GM21360 (cell line): Measurements from ENCODE around the gene TMEM120B.
A peak's percentile ranks its signal among the peaks of the same experiment; 100 is the strongest.

Source experiments
- ATAC-seq: cut with Tn5 transposase; IDR thresholded peaks from one replicate; pipeline ENCODE4 v1.9.1; 2021; ENCODE audit warnings: mild to moderate bottlenecking, moderate library complexity; ENCODE audit not compliant: unreplicated experiment

Gene TMEM120B

GRCh38 chr12:121801595-121802484 lies 89.3 kb downstream of the TMEM120B start:
- ATAC-seq = no peak

GRCh38 chr12:121802485-121802842 lies 89.9 kb downstream of the TMEM120B start:
- ATAC-seq = no peak

GRCh38 chr12:121802843-121803698 lies 90.5 kb downstream of the TMEM120B start:
- peak; percentile 38 for ATAC-seq

- no peak for ATAC-seq
Observed at GRCh38 chr12:121803861-121804416, 91.4 kb downstream of the TMEM120B start, which contains the start of gene SETD1B. Gene SETD1B, plus strand, starts transcription at chr12:121804009. Its CDS starts 729 bp downstream, at chr12:121804738.

- no peak for ATAC-seq
Observed at GRCh38 chr12:121804417-121805111, 92.0 kb downstream of the TMEM120B start.

- no peak for ATAC-seq
Observed at GRCh38 chr12:121805171-121806008, 92.8 kb downstream of the TMEM120B start.

- no peak for ATAC-seq
Observed at GRCh38 chr12:121806009-121806545, 93.5 kb downstream of the TMEM120B start.

GRCh38 chr12:121806546-121807423 lies 94.2 kb downstream of the TMEM120B start:
- ATAC-seq = no peak

GRCh38 chr12:121807642-121808347 lies 95.2 kb downstream of the TMEM120B start:
- no peak for ATAC-seq

- no peak for ATAC-seq
Observed at GRCh38 chr12:121808623-121809022, 96.1 kb downstream of the TMEM120B start.

GRCh38 chr12:121809712-121810116 lies 97.2 kb downstream of the TMEM120B start:
- ATAC-seq = no peak

GRCh38 chr12:121810234-121810817 lies 97.8 kb downstream of the TMEM120B start:
- no peak for ATAC-seq

GRCh38 chr12:121810833-121811433 lies 98.4 kb downstream of the TMEM120B start:
- ATAC-seq = no peak

- no peak for ATAC-seq
Observed at GRCh38 chr12:121811434-121812319, 99.1 kb downstream of the TMEM120B start.

- no peak for ATAC-seq
Observed at GRCh38 chr12:121812320-121812871, 99.8 kb downstream of the TMEM120B start.
